WI38 (cell line): ENCODE measurements around the gene CORIN.
"Not testable (repeated sequence)": the region's sequence is repeated elsewhere in the genome, so short reads cannot be mapped to it uniquely, and the experiment has no call there.

Experiments
- H3K4me3 ChIP-seq: 2 replicates; pipeline ENCODE4 v1.5.1; 2011; ENCODE audit warnings: low read depth, mild to moderate bottlenecking, control low read depth, low read length
- TF ChIP-seq, protein P1 (sequence below): IDR thresholded peaks from 2 replicates; pipeline ENCODE4 v1.5.1; 2012; ENCODE audit warnings: low read depth, mild to moderate bottlenecking, control low read depth, low read length

Gene CORIN

DNA sequence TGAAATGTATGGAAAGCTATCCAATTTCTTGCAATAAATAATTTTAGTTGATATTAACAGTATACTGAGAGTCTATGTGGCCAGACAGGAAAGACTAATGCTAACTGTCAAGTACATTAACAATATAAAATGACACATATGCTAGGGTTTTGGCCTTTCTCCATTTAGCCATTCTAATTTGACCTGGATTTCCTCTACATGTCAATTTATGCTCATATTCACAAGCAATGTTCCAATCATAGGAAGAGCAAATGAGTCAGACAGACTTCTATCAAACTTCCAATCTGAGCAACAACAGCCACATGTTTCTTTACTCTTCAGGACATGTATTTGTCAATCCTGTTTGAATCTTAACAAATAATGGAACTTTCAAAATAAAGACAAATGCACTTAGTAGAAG is 53.6 kb downstream of the CORIN start:
- H3K4me3 ChIP-seq = no peak overlapping the region
- TF ChIP-seq, protein P1, sequence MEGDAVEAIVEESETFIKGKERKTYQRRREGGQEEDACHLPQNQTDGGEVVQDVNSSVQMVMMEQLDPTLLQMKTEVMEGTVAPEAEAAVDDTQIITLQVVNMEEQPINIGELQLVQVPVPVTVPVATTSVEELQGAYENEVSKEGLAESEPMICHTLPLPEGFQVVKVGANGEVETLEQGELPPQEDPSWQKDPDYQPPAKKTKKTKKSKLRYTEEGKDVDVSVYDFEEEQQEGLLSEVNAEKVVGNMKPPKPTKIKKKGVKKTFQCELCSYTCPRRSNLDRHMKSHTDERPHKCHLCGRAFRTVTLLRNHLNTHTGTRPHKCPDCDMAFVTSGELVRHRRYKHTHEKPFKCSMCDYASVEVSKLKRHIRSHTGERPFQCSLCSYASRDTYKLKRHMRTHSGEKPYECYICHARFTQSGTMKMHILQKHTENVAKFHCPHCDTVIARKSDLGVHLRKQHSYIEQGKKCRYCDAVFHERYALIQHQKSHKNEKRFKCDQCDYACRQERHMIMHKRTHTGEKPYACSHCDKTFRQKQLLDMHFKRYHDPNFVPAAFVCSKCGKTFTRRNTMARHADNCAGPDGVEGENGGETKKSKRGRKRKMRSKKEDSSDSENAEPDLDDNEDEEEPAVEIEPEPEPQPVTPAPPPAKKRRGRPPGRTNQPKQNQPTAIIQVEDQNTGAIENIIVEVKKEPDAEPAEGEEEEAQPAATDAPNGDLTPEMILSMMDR = no peak

DNA sequence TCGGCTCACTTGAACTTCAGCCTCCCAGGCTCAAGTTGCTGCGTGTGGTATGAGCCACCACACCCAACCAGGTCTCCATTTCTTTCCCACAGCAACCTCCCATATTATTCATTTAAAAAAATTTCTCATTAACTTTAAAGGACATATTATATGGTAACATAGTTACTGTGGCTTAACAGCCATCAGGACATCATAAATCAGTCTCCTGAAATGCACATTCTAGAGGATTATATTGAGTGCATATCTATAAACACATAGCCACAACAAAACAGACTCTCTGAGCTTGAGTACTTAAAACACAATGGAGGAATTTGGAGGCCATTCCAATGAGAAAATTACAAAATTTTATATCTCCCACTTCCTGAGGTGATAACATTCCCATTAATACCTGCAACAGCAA is 61.5 kb downstream of the CORIN start:
- TF ChIP-seq, protein P1 = no peak
- no peak overlapping the region for H3K4me3 ChIP-seq

DNA sequence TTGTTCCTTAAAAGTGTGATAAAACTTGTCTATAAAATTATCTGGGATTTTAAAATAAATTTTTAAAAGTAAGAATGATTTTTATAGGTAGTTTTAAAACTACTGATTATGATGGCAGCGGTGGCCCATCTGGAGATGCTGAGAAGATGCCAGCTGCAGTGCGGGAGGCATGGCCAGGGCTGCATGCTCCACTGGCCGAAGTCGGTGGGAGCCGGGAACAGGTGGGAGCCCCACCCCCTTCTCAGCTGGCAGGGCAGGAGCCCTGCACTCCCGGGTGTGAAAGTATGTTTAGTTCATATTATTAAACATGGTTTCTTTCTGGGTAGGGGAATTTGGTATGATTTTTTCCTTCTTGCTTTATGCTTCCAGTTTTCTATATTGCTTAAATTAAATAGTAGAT is 63.8 kb downstream of the CORIN start:
- no peak overlapping the region for H3K4me3 ChIP-seq
- TF ChIP-seq, protein P1 = no peak

DNA sequence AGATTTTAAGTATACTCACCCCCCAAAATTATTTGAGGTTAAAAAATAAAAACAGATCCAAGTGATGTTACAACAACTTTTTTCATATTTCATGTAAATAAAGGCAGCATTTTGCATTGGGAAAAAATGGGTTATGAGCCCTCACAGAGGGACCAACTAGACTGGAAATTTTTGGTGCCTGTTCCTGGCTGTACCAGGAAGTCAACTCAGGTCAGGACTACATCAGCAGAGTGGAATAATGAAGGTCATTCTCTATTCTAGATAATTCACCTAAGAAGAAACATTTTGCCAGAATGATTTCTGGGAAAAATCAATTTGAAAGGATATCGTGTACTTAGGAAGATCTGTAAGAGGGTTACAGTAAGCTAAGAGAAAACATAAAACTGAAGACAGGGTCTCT is 66.8 kb downstream of the CORIN start:
- no peak overlapping the region for H3K4me3 ChIP-seq
- TF ChIP-seq, protein P1 = no peak

DNA sequence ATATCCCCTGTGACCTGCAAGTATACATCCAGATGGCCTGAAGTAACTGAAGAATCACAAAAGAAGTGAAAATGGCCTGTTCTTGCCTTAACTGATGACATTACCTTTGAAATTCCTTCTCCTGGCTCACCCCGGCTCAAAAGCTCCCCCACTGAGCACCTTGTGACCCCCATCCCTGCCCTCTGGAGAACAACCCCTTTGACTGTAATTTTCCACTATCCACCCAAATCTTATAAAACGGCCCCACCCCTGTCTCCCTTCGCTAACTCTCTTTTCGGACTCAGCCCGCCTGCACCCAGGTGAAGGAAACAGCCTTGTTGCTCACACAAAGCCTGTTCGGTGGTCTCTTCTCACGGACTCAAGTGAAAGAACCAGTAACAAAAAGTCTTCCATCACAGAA is 69.9 kb downstream of the CORIN start:
- not testable (repeated sequence) for H3K4me3 ChIP-seq

DNA sequence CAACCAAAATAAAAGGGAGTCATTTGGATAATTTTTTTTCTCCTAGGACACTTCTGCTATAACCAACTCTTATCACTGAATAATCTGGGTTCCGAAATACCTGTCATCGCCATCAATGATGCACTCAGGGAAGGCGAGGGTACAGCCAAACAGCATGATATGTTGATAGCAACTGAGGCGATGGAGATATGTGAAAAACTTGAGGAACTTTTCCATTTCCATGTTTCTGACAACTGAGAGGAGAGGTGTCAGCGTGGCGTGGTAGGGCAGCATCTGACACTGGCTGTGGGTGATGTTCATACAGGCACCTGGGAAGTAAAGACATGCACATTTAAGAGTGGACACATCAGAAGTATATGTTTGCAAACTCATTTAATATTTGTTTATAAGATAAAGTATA is 74.6 kb downstream of the CORIN start:
- TF ChIP-seq, protein P1 = no peak
- no peak overlapping the region for H3K4me3 ChIP-seq

DNA sequence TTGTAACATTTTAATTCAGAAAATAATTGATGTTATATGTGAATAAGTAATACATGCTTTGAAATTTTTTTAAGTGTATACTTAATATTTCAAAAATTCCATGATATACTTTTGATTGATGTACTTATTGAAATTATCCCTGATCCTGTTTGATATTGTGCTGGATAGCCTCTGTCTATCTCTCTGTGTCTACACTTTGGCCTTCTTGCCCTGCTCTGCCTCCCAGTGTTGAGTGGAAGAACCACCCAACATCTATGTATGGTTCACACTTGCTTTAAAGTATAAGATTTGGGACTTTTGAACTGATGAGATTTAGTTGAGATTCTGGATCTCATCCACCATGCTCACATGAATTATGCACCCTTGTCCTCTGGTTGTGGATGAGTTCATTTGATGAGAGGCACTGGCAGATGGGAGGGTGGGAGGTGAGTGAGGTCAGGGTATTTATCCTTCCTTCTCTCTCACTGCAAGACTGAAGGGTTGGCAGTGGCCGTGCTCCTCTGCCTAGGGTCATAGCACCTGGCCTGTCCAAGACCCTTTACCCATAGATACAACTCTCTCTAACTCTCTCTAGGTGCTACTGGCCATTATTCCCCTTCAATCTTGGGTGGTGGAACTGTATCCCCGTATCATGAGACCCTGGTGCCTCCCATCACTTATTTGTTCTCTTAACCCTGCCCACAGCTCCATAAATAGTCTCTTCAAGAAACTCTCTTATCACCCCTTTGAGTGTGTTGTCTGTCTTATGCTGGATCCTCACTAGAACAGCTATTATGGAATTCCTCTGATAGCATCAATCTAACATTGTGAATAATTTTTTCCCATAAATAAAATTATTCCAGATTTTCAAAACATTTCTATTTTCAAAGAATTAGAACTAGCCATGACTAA is 75.2 kb downstream of the CORIN start:
- TF ChIP-seq, protein P1 = no peak
- H3K4me3 ChIP-seq = no peak overlapping the region

DNA sequence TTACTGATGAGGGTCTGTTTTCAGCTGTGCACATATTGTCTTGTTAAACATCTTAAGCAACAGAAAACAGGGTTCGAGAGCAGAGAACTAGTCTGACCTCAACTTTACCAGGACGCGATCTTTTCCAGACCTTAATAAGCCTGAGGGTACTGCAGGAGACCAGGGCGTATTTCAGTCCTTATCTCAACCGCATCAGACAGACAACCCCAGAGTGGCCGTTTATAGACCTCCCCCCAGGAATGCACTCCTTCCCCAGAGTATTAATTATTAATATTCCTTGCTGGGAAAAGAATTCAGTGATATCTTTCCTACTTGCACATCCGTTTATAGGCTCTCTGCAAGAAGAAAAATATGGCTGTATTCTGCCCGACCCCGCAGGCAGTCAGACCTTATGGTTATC is 84.6 kb downstream of the CORIN start:
- not testable (repeated sequence) for H3K4me3 ChIP-seq
